Coronary artery (tissue), 2 donors: ENCODE results near the gene DIP2A.

Source experiments
- DNase-seq: peaks from one replicate; pipeline ENCODE4 v3.0.0-alpha.2; 2017; ENCODE audit warnings: low spot score
- H3K27ac ChIP-seq, 2 donors: fragments of 200-600 bp; sonication (generic); one replicate each; pipeline ENCODE4 v1.5.1; 2016 to 2019
- H3K4me3 ChIP-seq: fragments of 200-600 bp; sonication (generic); 2 replicates; pipeline ENCODE4 v1.5.1; 2016; ENCODE audit warnings: mild to moderate bottlenecking, moderate library complexity
- TF ChIP-seq, protein P1 (sequence below): fragments of 200-600 bp; sonication (generic); IDR thresholded peaks from one replicate; pipeline ENCODE4 v1.5.1; 2019; ENCODE audit warnings: antibody characterized with exemption

DIP2A gene

DNA sequence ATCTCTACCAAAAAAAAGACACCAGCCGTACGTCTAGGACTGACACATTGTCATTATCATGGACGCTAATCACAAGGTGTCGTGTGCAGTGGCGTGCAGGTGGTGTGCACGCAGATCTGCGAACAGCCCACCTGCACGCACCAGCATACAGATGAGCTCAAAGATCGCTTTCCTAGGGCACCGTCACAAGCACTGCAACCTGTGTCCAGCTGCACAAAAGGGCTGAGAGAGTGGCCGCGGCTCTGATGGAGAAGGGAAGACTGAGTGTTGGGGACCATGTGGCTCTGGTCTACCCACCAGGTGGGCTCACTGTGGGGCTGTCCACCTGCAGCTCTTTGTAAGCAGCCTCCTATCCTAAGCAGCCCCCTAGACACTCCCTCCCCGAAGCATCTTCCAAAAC is 95.3 kb downstream of the DIP2A start:
- no peak for DNase-seq
- Histone ChIP-seq H3K4me3 (no peak overlapping the region), H3K27ac (no peak overlapping the region)
- TF ChIP-seq, protein P1, sequence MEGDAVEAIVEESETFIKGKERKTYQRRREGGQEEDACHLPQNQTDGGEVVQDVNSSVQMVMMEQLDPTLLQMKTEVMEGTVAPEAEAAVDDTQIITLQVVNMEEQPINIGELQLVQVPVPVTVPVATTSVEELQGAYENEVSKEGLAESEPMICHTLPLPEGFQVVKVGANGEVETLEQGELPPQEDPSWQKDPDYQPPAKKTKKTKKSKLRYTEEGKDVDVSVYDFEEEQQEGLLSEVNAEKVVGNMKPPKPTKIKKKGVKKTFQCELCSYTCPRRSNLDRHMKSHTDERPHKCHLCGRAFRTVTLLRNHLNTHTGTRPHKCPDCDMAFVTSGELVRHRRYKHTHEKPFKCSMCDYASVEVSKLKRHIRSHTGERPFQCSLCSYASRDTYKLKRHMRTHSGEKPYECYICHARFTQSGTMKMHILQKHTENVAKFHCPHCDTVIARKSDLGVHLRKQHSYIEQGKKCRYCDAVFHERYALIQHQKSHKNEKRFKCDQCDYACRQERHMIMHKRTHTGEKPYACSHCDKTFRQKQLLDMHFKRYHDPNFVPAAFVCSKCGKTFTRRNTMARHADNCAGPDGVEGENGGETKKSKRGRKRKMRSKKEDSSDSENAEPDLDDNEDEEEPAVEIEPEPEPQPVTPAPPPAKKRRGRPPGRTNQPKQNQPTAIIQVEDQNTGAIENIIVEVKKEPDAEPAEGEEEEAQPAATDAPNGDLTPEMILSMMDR, result no peak

DNA sequence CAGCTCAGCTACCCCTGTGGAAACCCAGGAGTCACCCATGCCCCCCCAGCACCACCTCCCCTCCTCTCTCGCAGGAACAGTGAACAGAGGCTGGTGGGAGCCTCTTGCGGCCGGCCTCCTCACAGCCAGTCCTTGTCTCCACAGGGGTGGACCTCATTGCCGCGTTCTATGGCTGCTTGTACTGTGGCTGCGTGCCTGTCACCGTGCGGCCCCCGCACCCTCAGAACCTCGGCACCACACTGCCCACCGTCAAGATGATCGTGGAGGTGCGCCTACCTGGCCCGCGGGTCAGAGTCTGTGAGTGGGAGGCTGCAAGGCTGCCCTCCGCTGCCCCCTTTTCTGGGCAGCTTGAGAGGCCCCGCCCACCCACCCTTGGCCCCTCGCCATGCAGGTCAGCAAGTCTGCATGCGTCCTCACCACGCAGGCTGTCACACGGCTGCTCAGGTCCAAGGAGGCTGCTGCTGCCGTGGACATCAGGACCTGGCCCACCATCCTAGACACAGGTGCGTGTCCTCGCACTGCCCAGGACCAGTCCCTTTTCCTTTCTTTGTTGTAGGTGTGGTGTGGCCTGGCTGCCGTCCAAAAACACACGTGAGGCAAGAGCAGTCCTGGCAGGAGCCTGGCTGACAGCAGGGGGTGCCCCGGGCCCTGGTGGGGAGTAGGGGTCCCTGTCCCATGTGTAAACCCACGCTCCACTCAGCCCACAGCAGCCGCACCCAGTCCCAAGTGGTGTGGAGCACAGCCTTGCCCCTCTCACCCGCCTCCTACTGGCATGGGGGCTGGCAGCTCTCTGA is 95.9 kb downstream of the DIP2A start:
- Histone ChIP-seq H3K27ac (no peak overlapping the region), H3K4me3 (no peak overlapping the region)
- TF ChIP-seq, protein P1, result no peak
- no peak for DNase-seq

DNA sequence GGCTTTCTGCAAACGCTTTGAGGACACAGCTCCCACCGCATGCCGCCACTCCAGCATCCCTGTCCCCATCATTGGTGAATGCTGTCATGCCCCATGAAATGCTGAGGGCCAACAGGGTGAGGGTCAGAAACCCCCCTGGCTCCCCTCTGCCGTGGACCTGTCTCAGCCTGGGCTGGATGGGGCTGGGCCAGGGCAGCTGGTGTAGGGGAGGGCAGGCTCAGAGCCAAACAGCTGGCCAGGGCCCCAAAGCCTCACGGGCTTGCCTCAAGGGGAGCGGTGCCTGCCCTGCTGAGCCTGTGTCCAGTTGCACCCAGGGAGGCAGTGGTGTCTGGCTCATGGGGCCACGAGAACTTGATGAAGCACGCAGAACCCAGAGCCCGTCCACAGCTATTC is 96.5 kb downstream of the DIP2A start:
- H3K27ac ChIP-seq, result no peak overlapping the region
- TF ChIP-seq, protein P1, result no peak
- DNase-seq, result no peak
- H3K4me3 ChIP-seq, result no peak overlapping the region

GRCh38 chr21:46555678-46556077 is 97.0 kb downstream of the DIP2A start:
- DNase-seq, result no peak
- Histone ChIP-seq H3K27ac (no peak overlapping the region), H3K4me3 (no peak overlapping the region)
- TF ChIP-seq, protein P1, result no peak

GRCh38 chr21:46556802-46557201 is 98.1 kb downstream of the DIP2A start:
- Histone ChIP-seq H3K4me3 (no peak overlapping the region), H3K27ac (no peak overlapping the region)
- no peak for DNase-seq
- TF ChIP-seq, protein P1, result no peak

- TF ChIP-seq, protein P1, result no peak
- peak; percentile 56 for DNase-seq
- no peak overlapping the region for H3K27ac ChIP-seq
- H3K4me3 ChIP-seq, result no peak overlapping the region
Measured at GRCh38 chr21:46557469-46557868, 98.8 kb downstream of the DIP2A start.

GRCh38 chr21:46557919-46558392 is 99.3 kb downstream of the DIP2A start:
- Histone ChIP-seq H3K27ac (no peak overlapping the region), H3K4me3 (no peak overlapping the region)
- TF ChIP-seq, protein P1, result no peak
- DNase-seq, result peak; percentile 67
